MM.1S (cell line): Measurements from ENCODE around the gene CPT1B.

Experiments used
- DNase-seq: peaks from one replicate; pipeline ENCODE4 v3.0.0-alpha.2; 2015
- H2AFZ ChIP-seq: fragments of 300-600 bp; sonication (generic); 2 replicates; pipeline ENCODE4 v1.6.0; 2016; ENCODE audit warnings: antibody characterized with exemption, low read length
- H3F3A ChIP-seq: fragments of 300-600 bp; sonication (generic); 2 replicates; pipeline ENCODE4 v1.6.1; 2016; ENCODE audit warnings: mild to moderate bottlenecking, antibody characterized with exemption, low read length, moderate library complexity, mixed read lengths; ENCODE audit not compliant: insufficient read depth
- H3K27ac ChIP-seq: fragments of 300-600 bp; sonication (generic); 2 replicates; pipeline ENCODE4 v1.5.1; 2016; ENCODE audit warnings: mild to moderate bottlenecking, low read length
- H3K27me3 ChIP-seq: fragments of 300-600 bp; sonication (generic); replicated peaks from 2 replicates; pipeline ENCODE4 v1.6.0; 2016; ENCODE audit warnings: low read length; ENCODE audit not compliant: insufficient read depth
- H3K36me3 ChIP-seq: fragments of 300-600 bp; sonication (generic); replicated peaks from 2 replicates; pipeline ENCODE4 v1.6.1; 2016; ENCODE audit warnings: mild to moderate bottlenecking, low read length, mixed read lengths; ENCODE audit not compliant: insufficient read depth
- H3K4me1 ChIP-seq: fragments of 300-600 bp; sonication (generic); 2 replicates; pipeline ENCODE4 v1.6.1; 2016; ENCODE audit warnings: low read length, mixed read lengths
- H3K4me2 ChIP-seq: fragments of 300-600 bp; sonication (generic); 2 replicates; pipeline ENCODE4 v1.6.0; 2016; ENCODE audit warnings: low read depth, low read length
- H3K4me3 ChIP-seq: fragments of 300-600 bp; sonication (generic); 2 replicates; pipeline ENCODE4 v1.5.1; 2016; ENCODE audit warnings: low read length, mixed read lengths
- H3K79me2 ChIP-seq: fragments of 300-600 bp; sonication (generic); 2 replicates; pipeline ENCODE4 v1.6.1; 2016; ENCODE audit warnings: mixed run types, low read length, mixed read lengths
- H3K9ac ChIP-seq: fragments of 300-600 bp; sonication (generic); 2 replicates; pipeline ENCODE4 v1.6.1; 2016; ENCODE audit warnings: low read length, mixed read lengths
- H3K9me2 ChIP-seq: fragments of 300-600 bp; sonication (generic); replicated peaks from 2 replicates; pipeline ENCODE4 v1.6.1; 2016; ENCODE audit warnings: mild to moderate bottlenecking, low read length, mixed read lengths; ENCODE audit not compliant: insufficient read depth
- H3K9me3 ChIP-seq: fragments of 300-600 bp; sonication (generic); replicated peaks from 2 replicates; pipeline ENCODE4 v1.6.1; 2016; ENCODE audit warnings: mild to moderate bottlenecking, low read length, mixed read lengths; ENCODE audit not compliant: insufficient read depth
- H4K20me1 ChIP-seq: fragments of 300-600 bp; sonication (generic); 2 replicates; pipeline ENCODE4 v1.6.1; 2016; ENCODE audit warnings: mild to moderate bottlenecking, low read length, moderate library complexity, mixed read lengths; ENCODE audit not compliant: insufficient read depth
- EZH2 ChIP-seq: fragments of 300-600 bp; sonication (generic); optimal IDR thresholded peaks from 2 replicates; pipeline ENCODE3; 2017; ENCODE audit warnings: low read depth, mild to moderate bottlenecking, antibody characterized with exemption, low read length, mixed read lengths
- EZH2phosphoT487 ChIP-seq: fragments of 300-600 bp; sonication (generic); IDR thresholded peaks from 2 replicates; pipeline ENCODE4 v1.6.1; 2018; ENCODE audit warnings: antibody characterized with exemption, low read length
- TF ChIP-seq, protein P1 (sequence below): fragments of 300-600 bp; sonication (generic); IDR thresholded peaks from 2 replicates; pipeline ENCODE4 v1.5.1; 2016; ENCODE audit warnings: antibody characterized with exemption, low read length, mixed read lengths

Gene CPT1B

GRCh38 chr22:50524676-50525103 lies 53.5 kb downstream of the CPT1B start:
- Histone ChIP-seq H3K4me2 (peak overlapping the region; percentile 90), H3K79me2 (peaks cover 39% of the 10 kb centered on the region), H3K9me3 (no peaks in the 10 kb centered on the region), H3K27me3 (no peaks in the 10 kb centered on the region), H3K36me3 (no peaks in the 10 kb centered on the region), H3K9ac (peak overlapping the region; percentile 92), H4K20me1 (no peaks in the 10 kb centered on the region), H3F3A (peaks cover 26% of the 10 kb centered on the region), H3K4me3 (peak overlapping the region; percentile 88), H3K27ac (peak overlapping the region; percentile 87), H3K9me2 (no peaks in the 10 kb centered on the region), H3K4me1 (peaks cover 18% of the 10 kb centered on the region), H2AFZ (peak overlapping the region; percentile 54; the same call in 1 of the 2 replicates)
- DNase-seq = peak; percentile 27
- TF ChIP-seq, protein P1, sequence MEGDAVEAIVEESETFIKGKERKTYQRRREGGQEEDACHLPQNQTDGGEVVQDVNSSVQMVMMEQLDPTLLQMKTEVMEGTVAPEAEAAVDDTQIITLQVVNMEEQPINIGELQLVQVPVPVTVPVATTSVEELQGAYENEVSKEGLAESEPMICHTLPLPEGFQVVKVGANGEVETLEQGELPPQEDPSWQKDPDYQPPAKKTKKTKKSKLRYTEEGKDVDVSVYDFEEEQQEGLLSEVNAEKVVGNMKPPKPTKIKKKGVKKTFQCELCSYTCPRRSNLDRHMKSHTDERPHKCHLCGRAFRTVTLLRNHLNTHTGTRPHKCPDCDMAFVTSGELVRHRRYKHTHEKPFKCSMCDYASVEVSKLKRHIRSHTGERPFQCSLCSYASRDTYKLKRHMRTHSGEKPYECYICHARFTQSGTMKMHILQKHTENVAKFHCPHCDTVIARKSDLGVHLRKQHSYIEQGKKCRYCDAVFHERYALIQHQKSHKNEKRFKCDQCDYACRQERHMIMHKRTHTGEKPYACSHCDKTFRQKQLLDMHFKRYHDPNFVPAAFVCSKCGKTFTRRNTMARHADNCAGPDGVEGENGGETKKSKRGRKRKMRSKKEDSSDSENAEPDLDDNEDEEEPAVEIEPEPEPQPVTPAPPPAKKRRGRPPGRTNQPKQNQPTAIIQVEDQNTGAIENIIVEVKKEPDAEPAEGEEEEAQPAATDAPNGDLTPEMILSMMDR = no peak
- TF ChIP-seq EZH2phosphoT487 = no peak

- Histone ChIP-seq H3K4me2 (peak overlapping the region; percentile 90), H3K4me3 (peak overlapping the region; percentile 88), H3K9me3 (no peaks in the 10 kb centered on the region), H2AFZ (no peak overlapping the region), H4K20me1 (no peaks in the 10 kb centered on the region), H3K27me3 (no peaks in the 10 kb centered on the region), H3K9ac (peak overlapping the region; percentile 92), H3K36me3 (no peaks in the 10 kb centered on the region), H3K27ac (peak overlapping the region; percentile 87; the same call in 1 of the 2 replicates), H3F3A (peaks cover 26% of the 10 kb centered on the region), H3K9me2 (no peaks in the 10 kb centered on the region), H3K79me2 (peaks cover 39% of the 10 kb centered on the region), H3K4me1 (peaks cover 18% of the 10 kb centered on the region)
- peak; percentile 36 for DNase-seq
- TF ChIP-seq EZH2 (no peak), EZH2phosphoT487 (no peak)
- TF ChIP-seq, protein P1 = no peak
Observed at GRCh38 chr22:50523806-50524675, 54.2 kb downstream of the CPT1B start.

GRCh38 chr22:50523458-50523805 lies 54.8 kb downstream of the CPT1B start:
- no peak for DNase-seq
- H3F3A ChIP-seq = peaks cover 23% of the 10 kb centered on the region
- peaks cover 18% of the 10 kb centered on the region for H3K4me1 ChIP-seq
- H3K79me2 ChIP-seq = peaks cover 41% of the 10 kb centered on the region
- H3K4me2 ChIP-seq = peak overlapping the region; percentile 90; the same call in 1 of the 2 replicates
- no peaks in the 10 kb centered on the region for H3K9me2 ChIP-seq
- no peaks in the 10 kb centered on the region for H3K36me3 ChIP-seq
- H4K20me1 ChIP-seq = no peaks in the 10 kb centered on the region
- H3K27me3 ChIP-seq = no peaks in the 10 kb centered on the region
- no peak overlapping the region for H2AFZ ChIP-seq
- no peaks in the 10 kb centered on the region for H3K9me3 ChIP-seq
- H3K27ac ChIP-seq = no peak overlapping the region
- no peak overlapping the region for H3K4me3 ChIP-seq
- TF ChIP-seq, protein P1 = no peak
- TF ChIP-seq EZH2 = no peak
- no peak for TF ChIP-seq EZH2phosphoT487
- H3K9ac ChIP-seq = no peak overlapping the region
